NCI-H2196 treated with DMSO at 0.1 percent for 48 hours (cell line): ENCODE data around the gene MNT.

Experiments used
- DNase-seq: peaks from one replicate; lab custom pipeline; 2025; ENCODE audit not compliant: unreplicated experiment; lab: John Stamatoyannopoulos, UW

Gene MNT

DNA sequence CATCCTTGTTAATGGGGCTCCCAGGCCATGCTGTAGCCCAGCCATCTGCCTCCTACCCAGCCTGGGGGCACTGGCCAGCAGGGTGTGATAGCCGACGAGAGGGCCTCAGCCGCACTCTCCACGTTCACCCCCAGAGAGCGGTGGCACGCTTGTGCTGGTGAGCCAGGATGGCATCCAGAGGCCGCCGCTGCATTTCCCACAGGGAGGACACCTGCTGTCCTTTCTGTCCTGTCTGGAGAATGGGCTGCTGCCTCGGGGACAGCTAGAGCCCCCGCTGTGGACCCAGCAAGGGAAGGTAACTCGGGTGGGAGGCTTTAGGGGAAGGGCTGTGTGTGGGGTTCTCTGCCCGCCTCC is 36.1 kb downstream of the MNT start:
- no peak for DNase-seq

DNA sequence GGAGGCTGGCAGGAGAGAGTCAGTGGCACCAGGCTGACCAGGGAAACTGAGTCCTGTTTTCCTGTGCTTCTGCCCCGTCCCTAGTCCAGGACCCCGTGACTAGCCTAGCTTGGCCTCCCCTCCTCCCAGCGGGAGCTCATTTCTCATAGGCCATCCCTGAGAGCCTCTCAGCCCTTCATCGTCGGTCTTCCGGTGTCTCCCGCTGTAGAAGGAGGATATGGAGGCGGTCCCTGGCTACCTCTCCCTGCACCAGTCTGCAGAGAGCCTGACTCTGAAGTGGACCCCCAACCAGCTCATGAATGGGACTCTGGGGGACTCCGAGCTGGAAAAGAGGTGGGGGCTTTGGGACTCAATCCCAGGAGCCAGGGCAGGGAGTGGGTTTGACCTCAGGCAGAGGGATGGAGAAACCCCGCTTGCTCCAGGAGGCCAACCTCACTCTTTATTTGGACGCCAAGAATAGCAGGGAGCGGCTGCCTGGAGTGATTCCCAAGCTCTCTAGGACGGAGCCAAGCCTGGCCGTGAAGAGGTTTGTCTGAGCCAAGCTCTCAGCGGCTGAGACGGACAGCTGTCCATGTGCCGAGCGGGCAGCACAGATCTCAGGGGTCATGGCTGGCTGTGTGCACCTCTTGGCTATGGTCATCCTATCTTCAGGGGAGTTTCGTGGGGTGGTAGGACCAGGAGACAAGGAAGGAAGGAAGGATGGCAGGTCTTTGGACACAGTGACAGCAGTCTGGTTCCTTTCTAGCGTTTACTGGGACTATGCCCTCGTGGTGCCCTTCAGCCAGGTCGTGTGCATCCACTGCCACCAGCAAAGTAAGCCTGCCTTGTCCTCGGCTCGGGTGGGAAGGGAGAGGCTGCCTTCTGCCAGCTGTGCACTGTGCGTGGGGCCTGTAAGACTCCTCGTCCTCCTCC is 36.8 kb downstream of the MNT start:
- DNase-seq, result no peak

DNA sequence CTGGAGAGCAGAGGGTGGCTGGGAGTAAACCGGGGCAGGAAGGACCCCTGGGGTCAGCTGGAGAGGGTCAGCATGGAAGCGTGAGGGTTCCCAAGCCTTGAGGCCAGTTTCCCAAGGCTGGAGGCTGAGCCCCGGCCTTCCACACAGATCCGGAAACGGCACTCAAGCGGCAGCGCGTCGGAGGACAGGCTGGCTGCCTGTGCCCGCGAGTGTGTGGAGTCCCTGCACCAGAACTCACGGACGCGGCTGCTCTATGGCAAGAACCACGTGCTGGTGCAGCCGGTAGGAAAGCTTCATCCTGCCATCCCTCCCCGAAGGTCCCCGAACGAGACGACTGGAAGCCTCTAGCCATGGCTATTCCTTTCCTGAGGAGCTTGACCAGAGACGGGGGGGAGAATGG is 37.5 kb downstream of the MNT start:
- no peak for DNase-seq

DNA sequence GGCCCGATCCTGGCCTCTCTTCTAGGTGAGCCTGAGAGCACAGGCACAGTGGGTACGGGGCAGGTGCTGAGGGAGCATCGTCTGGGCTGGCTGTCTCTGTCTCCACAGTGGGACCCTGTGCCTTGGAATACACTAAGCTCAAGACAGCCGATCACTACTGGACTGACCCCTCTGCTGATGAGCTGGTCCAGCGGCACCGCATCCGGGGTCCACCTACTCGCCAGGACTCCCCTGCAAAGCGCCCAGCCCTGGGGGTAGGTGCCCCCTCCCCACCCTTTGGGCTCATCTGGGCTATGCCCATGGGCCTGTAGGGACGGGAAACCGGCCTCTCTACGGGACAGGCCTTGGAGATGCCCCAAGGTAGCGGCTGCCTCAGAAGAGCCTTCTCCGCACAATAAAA is 38.0 kb downstream of the MNT start:
- DNase-seq, result no peak

DNA sequence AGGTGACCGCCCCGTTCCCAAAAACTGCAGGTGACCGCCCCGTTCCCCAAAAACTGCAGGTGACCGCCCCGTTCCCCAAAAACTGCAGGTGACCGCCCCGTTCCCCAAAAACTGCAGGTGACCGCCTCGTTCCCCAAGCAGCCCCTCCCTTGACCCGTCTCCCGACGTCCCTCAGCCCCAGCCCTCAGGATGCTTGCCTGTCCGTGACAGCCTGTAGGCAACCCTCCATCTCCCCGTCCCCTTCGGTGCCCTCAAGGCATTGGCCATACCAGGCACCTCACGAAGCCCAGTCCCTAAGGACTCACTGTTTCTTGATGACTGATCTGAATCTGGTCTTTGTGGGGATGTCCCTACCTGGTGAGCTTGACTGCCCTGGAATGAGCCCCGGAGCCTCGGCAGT is 38.4 kb downstream of the MNT start:
- no peak for DNase-seq

DNA sequence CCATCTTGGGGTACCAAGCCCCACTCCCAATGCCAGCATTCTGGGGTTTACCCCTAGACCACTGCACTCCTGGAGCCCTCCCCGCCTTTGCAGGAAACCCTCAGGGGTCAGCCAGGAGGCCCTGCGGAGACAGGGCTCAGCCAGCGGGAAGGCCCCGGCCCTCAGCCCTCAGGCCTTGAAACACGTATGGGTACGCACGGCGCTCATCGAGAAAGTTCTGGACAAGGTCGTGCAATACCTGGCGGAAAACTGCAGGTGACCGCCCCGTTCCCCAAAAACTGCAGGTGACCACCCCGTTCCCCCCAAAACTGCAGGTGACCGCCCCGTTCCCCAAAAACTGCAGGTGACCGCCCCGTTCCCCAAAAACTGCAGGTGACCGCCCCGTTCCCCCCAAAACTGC is 38.8 kb downstream of the MNT start:
- no peak for DNase-seq

DNA sequence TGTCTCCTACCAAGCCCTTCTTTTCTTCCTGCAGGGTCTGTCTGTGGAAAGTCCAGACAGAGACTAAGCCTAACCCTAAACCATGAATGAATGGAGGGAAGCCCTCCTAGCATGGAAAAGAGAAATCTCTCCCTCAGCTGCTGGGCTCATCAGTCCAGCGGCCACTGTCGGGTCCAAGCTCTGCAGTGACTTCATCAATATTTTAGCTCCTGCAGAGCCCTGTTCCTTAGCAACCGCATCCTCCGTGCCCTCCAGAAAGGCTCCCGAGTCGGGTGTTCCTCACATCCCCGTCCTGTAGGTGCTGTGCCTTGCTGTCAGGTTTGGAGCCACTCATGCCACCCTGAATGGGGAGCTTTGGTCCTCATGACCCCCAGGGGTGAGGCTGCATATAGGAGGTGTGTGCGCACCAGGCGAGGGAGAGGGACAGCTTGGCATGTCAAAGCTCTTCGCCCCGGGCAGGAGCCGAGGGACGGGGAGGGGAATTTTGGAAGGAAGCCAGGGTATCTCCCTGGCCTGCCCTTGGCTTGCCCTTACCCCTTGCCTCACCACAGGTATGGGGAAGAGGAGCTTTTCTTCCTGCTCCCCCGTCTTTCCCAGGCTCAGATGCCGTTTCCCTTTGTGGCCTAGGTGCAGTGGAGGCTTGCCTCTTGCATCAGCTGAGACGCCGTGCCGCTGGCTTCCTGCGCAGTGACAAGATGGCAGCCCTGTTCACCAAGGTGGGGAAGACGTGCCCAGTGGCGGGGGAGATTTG is 39.7 kb downstream of the MNT start:
- no peak for DNase-seq

DNA sequence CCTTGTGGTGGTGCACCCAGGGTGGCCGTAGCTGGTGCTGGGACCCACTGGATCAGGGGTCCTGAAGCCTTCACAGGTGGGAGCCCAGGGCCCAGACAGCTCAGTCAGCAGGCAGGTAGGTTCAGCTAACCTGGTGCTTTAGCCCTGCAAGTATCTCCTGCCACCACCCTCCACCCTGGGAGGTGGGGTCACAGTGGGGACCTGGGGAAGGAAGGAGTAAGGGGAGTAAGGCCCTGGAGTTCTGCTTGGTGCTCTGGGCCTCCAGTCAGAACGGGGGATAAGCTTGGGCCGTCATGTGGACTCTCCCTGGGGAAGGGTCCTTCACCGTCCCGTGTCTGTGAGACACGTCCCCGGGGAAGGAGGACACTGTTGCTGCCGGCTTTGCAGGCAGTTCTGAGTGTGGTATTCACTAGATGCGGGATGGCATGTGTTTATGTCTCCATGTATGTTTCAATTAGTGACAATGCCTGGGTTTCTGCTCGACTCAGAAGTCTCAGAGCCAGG is 42.9 kb downstream of the MNT start:
- no peak for DNase-seq

DNA sequence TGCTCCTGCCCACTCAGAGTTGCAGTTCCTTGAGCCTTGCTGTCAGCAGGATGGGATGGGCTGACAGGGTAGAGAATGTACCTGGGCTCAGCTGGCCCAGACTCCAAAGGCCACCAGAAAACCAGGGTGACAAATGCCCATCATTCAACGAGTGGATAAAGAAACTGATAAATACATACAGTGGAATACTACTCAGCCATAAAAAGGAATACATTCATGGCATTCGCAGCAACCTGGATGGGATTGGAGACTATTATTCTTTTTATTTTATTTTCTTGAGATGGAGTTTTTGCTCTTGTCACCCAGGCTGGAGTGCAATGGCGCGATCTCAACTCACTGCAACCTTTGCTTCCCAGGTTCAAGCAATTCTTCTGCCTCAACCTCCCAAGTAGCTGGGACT is 43.6 kb downstream of the MNT start:
- no peak for DNase-seq

DNA sequence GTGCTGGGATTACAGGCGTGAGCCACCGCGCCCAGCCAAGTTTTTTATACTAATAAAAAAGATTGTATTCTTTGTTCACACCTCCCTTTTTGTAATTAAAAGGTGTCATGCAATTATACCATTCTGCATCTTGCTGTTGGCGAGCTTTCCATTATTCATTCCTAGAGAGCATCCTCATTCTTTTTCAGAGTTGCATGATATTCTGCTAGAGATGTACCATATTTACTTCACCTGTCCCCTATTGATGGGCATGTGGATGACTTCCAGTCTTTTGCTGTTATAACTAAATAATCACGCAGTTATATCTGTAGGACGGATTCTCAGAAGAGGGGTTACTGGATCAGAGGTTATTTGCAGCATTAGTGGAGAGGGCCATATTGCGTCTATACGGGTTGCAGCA is 46.5 kb downstream of the MNT start:
- DNase-seq, result no peak

DNA sequence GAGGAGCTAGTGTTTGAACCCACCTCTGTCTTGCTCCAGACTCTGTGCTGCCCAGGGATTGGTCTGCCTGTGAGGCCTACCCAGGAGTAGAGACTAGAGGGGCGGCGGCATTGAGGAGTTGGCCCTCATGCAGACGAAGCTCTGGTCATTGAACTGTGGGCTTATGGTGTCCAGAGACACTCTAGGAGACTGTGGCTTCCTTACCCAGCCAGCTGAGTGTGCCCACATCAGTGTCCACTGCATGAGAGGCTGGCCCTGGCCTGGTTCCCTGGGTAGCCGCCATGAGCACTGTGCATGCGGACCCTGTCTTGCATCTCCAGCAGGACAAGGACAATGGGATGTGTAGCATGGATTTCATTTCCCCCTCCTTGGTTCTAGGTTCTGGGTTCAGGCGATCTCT is 49.6 kb downstream of the MNT start:
- DNase-seq, result no peak

DNA sequence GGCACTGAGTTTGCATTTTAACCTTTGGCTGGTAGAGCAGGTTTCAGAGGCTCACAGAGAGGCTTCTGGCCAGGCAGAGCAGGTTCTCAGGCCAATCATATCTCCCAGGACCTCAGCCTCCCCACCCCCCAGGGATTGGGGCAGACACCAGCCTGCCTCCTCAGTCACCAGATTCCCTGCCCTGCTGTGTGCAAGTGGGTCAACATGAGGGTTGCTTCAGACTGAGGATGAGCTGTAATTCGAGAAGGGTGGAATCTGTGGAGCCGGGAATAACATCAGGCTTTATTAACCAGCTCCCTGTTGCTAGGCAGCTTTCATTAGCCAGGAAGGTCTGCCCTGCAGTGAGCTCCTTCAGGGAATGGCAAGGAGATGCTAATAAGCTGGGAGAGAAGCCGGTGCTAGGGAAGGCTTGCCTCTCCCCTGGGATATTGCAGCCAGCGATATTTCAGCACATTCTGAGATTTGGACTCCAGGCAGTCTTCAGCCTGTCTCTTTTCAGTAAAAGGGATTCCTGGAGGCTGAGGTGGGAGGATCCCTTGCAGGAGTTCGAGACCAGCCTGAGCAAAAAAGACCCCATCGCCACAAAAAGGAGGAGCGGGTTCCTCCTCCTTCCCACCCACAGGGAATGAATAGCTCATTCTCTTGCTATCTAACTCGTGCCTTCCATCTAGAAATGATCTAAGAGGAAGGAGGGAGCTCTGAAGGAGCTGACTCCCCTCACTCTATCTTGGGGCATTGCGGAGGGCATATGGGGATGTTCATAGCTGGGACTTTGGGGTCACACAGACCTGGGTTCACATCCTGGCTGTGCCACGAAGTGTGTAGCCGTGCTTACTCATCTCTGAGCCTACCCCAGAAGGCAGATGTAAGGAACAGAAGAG is 52.8 kb downstream of the MNT start:
- DNase-seq, result peak; percentile 64

DNA sequence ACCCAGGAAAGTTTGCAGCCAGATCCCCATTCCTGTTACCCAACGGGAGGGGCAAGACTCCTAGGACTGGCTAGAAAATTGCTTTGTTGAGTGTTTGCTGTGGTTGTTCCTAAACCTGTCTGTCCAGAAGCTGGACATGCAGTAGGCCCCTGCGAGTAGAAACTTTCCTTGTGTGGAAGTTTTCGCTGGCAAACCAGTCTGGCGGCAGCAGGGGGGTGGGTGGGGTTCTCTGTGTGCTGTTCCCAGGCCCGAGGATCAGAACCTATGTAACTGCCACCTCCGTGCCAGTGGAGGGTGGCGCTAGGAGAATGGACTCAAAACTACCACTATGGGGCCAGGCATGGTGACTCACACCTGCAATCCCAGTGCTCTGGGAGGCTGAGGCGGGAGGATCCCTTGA is 54.4 kb downstream of the MNT start:
- no peak for DNase-seq

DNA sequence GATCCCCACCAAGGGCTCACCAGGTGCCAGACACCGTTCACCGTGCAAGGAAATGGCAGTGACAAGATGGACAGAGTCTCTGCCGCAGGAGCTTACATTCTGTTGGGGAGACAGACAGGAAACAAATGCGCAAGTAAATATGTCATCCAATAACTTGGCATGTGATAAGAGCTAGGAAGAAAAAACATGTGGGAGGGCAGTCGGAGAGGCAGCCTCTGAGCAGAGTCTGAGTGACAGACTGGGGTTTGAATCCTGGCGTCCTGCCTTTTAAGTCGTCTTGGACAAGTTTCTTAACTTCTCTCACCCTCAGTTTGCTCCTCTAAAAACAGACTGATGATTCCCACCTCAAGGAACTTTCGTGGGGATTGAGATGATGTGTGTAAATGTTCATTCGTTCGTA is 56.3 kb downstream of the MNT start:
- DNase-seq, result no peak

DNA sequence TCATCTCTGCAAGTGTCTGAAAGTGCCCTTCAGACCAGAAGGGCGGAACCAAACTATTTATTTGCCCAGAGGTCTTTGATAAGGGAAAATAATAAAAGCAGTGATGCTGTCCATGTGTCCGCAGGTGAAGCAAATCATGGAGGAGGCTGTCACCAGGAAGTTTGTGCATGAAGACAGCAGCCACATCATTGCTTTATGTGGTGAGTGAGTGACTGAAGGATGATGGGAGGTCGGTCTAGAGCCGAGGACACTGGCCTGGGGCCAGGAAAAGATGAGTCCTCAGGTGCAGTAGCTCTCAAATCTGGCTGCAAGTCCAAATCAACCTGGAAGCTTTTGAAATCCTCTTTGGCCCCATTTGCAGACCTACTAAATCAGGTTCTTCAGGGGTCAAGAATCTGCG is 57.4 kb downstream of the MNT start:
- DNase-seq, result no peak

DNA sequence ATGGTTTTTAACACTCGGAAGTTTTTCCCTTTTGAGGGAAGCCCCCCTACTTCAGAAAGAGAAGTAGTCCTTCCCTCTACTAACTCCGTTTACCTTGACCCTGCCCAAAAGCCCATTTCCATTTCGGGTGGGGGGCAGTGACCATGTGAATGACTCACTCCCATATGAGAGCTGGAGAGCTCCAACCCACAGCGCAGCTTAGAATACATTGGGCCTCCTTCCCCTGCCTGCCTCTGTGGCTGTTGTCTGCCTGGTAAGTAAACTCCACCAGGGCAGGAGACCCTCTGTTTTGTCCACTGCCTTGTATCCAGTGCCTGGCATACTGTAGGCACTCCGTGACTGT is 62.6 kb downstream of the MNT start:
- no peak for DNase-seq

DNA sequence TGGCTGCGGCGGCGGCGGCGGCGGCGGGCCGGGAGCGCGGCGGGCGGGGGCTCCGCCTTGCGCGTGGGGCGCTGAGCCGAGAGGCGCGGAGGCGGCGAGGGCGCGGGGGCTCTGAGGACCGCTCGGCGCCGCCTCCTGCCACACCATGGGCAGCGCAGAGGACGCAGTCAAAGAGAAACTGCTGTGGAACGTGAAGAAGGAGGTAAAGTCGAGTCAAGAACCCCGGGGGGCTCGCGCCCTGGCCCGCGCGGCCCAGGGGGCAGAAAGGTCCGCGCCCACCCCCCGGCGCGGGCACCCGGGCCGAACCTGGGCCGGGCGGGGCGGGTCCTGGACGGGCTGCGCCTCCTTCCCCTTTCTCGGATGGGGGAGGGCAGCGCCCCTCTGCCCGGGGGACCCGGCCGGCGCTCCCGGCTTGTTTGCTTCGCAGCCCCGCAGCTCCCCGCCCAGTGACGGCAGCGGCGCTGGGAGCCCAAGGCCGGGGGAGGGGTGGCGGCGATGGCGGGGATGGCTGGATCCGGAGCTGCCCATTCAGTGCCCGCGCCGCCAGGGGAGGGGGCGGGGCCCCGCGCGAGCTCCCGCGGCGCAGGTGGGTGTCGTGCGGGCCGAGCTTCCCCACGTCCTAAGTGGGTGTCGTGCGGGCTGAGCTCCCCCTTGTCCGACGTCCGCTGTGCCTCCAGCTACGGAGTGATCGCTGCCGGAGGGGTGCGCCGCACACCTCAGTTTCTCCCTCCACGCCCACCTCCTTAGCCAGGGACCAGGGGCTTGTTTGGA is 63.1 kb downstream of the MNT start:
- no peak for DNase-seq

DNA sequence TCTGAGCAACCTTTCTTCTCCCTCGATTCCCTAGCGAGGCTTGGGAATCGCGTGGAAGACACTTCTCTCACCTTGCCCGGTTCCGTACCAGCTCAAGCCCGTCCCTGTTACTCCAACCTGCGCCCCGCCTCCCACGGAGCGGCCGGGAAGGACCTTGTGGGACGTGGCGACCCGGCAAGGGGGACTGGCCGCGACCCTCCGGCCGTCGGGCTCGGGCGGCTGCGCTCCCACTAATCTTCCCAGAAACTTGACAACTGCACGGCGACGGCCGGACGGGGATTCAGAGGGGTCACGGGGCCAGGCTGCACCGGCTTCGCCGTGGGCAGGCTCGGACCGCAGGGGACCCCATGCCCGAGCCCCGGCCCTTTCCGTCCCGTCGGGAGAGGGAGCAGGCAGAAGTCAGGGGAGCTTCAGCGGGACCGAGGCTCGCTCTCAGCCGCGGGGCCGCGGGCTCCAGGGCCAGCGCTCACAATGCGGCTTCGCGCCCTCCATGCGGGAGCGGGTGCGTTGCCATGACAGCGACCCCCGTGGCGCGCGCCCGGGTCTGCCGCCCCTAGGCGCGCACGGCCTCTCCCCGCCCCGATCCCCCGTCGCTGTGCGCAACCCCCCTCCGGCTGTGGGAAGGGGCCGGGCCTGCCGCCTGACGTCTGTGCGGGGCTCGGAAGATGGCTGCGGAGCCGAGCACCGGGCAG is 63.9 kb downstream of the MNT start, which contains the start of gene SGSM2:
Gene SGSM2, plus strand, starts transcription at position 650 of the 692 bp plus-strand sequence. CDS start 188 bp downstream, outside the sequence.
- peak; percentile 3 for DNase-seq

DNA sequence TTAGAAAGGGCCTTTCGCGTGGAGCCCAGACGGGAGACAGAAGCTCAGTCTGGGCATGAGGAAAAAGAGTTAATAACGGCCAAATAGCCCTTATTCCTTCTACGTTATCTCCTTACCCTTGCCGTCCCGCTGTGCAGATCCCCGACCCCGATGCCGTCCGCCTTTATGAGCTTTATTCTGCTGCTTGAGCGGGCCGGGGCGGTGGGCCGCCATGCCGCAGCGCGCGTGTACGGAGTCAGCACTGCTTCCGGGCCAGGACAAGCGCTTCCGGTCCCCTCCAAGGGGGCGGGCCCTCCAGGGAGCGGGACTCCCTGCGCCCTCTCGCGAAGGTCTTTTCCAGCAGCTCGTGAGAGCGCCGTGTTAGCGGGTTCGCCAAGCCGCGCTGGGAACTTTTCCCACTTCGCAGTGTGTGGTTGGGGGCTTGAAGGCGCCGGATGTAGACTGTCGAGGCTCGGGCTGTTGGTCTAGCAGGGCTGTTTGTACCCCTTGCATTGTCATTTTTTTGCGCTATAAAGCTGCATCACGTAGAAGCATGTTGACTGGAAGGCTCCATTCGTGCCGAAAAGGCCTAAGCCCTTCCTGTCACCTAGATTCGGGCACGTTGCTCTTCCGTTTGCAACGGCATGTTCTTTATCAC is 64.5 kb downstream of the MNT start, which contains the start of gene TSR1:
Gene TSR1, minus strand, starts transcription at position 243 of the 637 bp plus-strand sequence. Its CDS starts 30 bp downstream, at position 213.
- DNase-seq, result peak; percentile 52
